C1 segment of cervical spinal cord (tissue), 14 donors: ENCODE measurements around the gene FIS1.

Experiments
- DNase-seq, 14 donors: peaks; one replicate each; lab custom pipeline; 2025; lab: John Stamatoyannopoulos, UW

The FIS1 gene

GRCh38 chr7:101234636-101235035 is 10.2 kb downstream of the FIS1 start:
- no peak for DNase-seq

- no peak for DNase-seq
Measured at GRCh38 chr7:101233907-101234547, 10.9 kb downstream of the FIS1 start.

GRCh38 chr7:101232141-101232850 is 12.6 kb downstream of the FIS1 start:
- peak in 1 of 14 donors; percentile 33 for DNase-seq

- DNase-seq = no peak
Measured at GRCh38 chr7:101231644-101232043, 13.2 kb downstream of the FIS1 start.

- DNase-seq = no peak
Measured at GRCh38 chr7:101226721-101227120, 18.2 kb downstream of the FIS1 start.

- DNase-seq = no peak
Measured at GRCh38 chr7:101225650-101226049, 19.2 kb downstream of the FIS1 start.

GRCh38 chr7:101223528-101223927 is 21.4 kb downstream of the FIS1 start:
- DNase-seq = no peak

- no peak for DNase-seq
Measured at GRCh38 chr7:101222275-101222830, 22.5 kb downstream of the FIS1 start.

GRCh38 chr7:101220295-101220694 is 24.6 kb downstream of the FIS1 start:
- no peak for DNase-seq

- no peak for DNase-seq
Measured at GRCh38 chr7:101218236-101219125, 26.4 kb downstream of the FIS1 start.

- peak; percentile 38 to 95 (median 90) for DNase-seq
Measured at GRCh38 chr7:101217388-101218235, 27.3 kb downstream of the FIS1 start, which contains the start of the genes PLOD3 and ZNHIT1. PLOD3 (minus strand) TSS chr7:101217581; CDS start chr7:101217274, 307 bp downstream. ZNHIT1 (plus strand) TSS chr7:101218165; CDS start chr7:101218196, 31 bp downstream.

- DNase-seq = peak in 2 of 14 donors; percentile 48 to 57
Measured at GRCh38 chr7:101216860-101217387, 28.0 kb downstream of the FIS1 start.

GRCh38 chr7:101216001-101216859 is 28.7 kb downstream of the FIS1 start:
- peak in 1 of 14 donors; percentile 53 for DNase-seq

- no peak for DNase-seq
Measured at GRCh38 chr7:101212014-101212413, 32.9 kb downstream of the FIS1 start.

- no peak for DNase-seq
Measured at GRCh38 chr7:101211501-101211900, 33.4 kb downstream of the FIS1 start.

GRCh38 chr7:101210143-101210542 is 34.7 kb downstream of the FIS1 start:
- no peak for DNase-seq

GRCh38 chr7:101208794-101209193 is 36.1 kb downstream of the FIS1 start:
- DNase-seq = no peak

- no peak for DNase-seq
Measured at GRCh38 chr7:101207459-101207858, 37.4 kb downstream of the FIS1 start.

GRCh38 chr7:101206665-101207042 is 38.2 kb downstream of the FIS1 start:
- DNase-seq = no peak
